Gastroesophageal sphincter (tissue), 4 donors: ENCODE measurements around the gene TSPO. TPM values are rescaled to one million over a fixed set of nuclear protein-coding genes. Genes with fewer than 3 reads are reported as not detected.

Experiments used
- ATAC-seq: fragments of 150-250 bp; one replicate; pipeline ENCODE4 v1.9.1; 2016; ENCODE audit warnings: mild to moderate bottlenecking, moderate library complexity
- H3K27ac ChIP-seq, 4 donors: fragments of 200-600 bp; sonication (generic) in 3 of 4; 1 replicate in 3 of 4; 2 replicates in 1 of 4; pipeline ENCODE4 v1.5.1; 2016 to 2019
- H3K27me3 ChIP-seq: fragments of 200-600 bp; sonication (generic); one replicate; pipeline ENCODE4 v1.5.1; 2019
- H3K36me3 ChIP-seq, 2 donors: fragments of 200-600 bp; sonication (generic); one replicate each; pipeline ENCODE4 v1.5.1; 2019; ENCODE audit warnings: control low read depth in 1 of 2
- H3K4me1 ChIP-seq, 3 donors: fragments of 200-600 bp; sonication (generic); 1 replicate in 2 of 3; 2 replicates in 1 of 3; pipeline ENCODE4 v1.5.1; 2016 to 2019; ENCODE audit warnings: control low read depth in 2 of 3
- H3K4me3 ChIP-seq, 2 donors: fragments of 200-600 bp; sonication (generic); one replicate each; pipeline ENCODE4 v1.5.1; 2019; ENCODE audit warnings: mild to moderate bottlenecking in 1 of 2, moderate library complexity in 1 of 2
- H3K9me3 ChIP-seq, 3 donors: fragments of 200-600 bp; sonication (generic); one replicate each; pipeline ENCODE4 v1.5.1; 2017 to 2019; ENCODE audit warnings: control low read depth in 2 of 3
- EP300 ChIP-seq: sonication (generic); formaldehyde crosslinking; IDR thresholded peaks from one replicate; pipeline ENCODE4 v1.6.1; 2017; ENCODE audit warnings: antibody characterized with exemption, mild to moderate bottlenecking
- POLR2A ChIP-seq, 2 donors: fragments of 450-650 bp; IDR thresholded peaks; one replicate each; pipeline ENCODE4 v1.6.1; 2017; ENCODE audit warnings: antibody characterized with exemption in 2 of 2, mild to moderate bottlenecking in 2 of 2, moderate library complexity in 1 of 2
- POLR2AphosphoS5 ChIP-seq: sonication (generic); formaldehyde crosslinking; IDR thresholded peaks from one replicate; pipeline ENCODE4 v1.6.1; 2017; ENCODE audit warnings: antibody characterized with exemption
- WGBS, 2 donors: methylation state at CpG; one replicate each; pipeline ENCODE4 v1.1.5; 2018; ENCODE audit warnings: low coverage in 1 of 2; 5-methylcytosine and 5-hydroxymethylcytosine counted together
- total RNA-seq, 4 donors: library from RNA; depleted of rRNA; stranded (reverse); fragments of >200 nt; gene quantifications; one replicate each; pipeline ENCODE4 v1.1.0, GENCODE V29; 2016
- TF ChIP-seq, protein P1 (sequence below), 4 experiments: fragments of 200-600 bp in 2 of 4; fragments of 450-650 bp in 2 of 4; sonication (generic) in 1 of 4; IDR thresholded peaks; one replicate each; pipeline ENCODE4 v1.5.1; 2017 to 2019; ENCODE audit warnings: antibody characterized with exemption in 4 of 4, mild to moderate bottlenecking in 2 of 4, moderate library complexity in 2 of 4

The TSPO gene
- total RNA-seq, 4 donors from 2014 or later = 112 to 240 (median 178) TPM

DNA sequence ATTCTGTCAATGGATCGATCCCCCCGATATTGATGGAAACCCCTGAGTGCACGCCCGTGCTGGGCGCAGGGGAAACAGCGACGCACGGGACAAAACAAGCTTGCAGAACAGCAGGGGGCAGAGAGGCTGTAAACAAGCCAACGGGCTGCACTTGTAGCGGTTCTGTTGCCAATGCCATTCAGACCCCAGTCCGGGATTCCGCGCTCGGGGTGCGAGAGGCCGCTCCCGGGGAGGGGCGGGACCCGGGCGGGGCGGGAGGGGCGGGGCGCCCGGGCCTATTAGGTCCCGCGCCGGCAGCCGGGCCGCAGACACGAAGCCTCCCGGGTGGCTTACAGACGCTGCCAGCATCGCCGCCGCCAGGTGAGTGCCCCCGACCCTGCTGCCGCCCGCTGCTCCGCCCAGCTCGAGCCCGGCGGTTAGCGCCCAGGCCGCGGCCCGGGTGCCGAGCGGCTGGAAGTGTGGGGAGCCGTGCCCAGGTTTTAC is 40.9 kb upstream of the TSPO start, which contains the start of gene BIK:
Gene BIK (plus strand): TSS at position 307 of the 483 bp plus-strand sequence. CDS start 13,273 bp downstream, outside the sequence.
- Histone ChIP-seq H3K27ac (peak within 1 kb of the TSS in 1 of 4 donors; percentile 19), H3K4me1 (peaks cover 2 to 23% (median 16%) of the 10 kb centered on the region in 3 donors), H3K36me3 (no peaks in the 10 kb centered on the region), H3K9me3 (no peaks in the 10 kb centered on the region), H3K4me3 (peak within 1 kb of the TSS; percentile 26 to 58), H3K27me3 (peaks cover 63% of the 10 kb centered on the region)
- ATAC-seq = peak; percentile 51
- no CpG with 5 or more reads among the region's 49 CpGs for WGBS, 2 donors
- no peak for TF ChIP-seq EP300
- TF ChIP-seq, protein P1, sequence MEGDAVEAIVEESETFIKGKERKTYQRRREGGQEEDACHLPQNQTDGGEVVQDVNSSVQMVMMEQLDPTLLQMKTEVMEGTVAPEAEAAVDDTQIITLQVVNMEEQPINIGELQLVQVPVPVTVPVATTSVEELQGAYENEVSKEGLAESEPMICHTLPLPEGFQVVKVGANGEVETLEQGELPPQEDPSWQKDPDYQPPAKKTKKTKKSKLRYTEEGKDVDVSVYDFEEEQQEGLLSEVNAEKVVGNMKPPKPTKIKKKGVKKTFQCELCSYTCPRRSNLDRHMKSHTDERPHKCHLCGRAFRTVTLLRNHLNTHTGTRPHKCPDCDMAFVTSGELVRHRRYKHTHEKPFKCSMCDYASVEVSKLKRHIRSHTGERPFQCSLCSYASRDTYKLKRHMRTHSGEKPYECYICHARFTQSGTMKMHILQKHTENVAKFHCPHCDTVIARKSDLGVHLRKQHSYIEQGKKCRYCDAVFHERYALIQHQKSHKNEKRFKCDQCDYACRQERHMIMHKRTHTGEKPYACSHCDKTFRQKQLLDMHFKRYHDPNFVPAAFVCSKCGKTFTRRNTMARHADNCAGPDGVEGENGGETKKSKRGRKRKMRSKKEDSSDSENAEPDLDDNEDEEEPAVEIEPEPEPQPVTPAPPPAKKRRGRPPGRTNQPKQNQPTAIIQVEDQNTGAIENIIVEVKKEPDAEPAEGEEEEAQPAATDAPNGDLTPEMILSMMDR (IDR thresholded peaks at IDR 0.05) = peak in 2 of 4 experiments; percentile 6 to 28

DNA sequence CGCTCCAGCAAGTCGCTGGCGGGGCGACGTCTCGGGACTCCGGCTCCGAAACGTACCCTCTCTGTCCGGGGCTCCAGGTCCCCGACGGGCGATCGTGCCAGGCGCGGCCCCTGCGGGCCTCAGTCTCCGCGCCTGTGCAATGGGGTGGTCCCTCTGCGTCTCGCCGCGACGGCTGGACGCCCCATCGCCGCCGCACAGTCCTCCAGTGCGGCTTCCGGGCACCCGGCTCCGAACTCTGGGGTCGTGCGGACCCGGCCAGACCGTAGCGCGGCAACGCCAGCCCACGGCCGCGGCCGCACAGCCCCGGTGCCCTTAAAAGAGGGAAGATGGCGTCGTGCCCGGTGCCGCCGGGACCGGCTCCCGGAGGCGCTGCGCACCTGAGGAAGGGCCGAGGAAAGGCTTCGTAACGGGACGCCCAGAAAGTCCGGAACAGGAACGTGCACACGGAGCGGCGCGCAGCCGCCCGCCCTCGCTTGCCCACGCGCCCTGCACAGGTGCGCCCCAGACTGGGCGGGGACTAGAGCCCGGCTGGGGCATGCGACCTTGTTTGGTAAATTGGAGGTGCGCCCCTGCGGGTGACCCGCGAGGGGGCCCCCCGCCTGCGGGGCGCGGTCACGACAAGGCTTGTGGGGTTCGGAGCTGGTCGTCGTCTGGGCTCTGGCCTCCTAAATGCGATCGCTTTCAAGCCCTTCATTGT is 40.3 kb upstream of the TSPO start:
- H3K27ac ChIP-seq = peak overlapping the region in 1 of 4 donors; percentile 19
- WGBS, 2 donors = no CpG with 5 or more reads among the region's 86 CpGs

DNA sequence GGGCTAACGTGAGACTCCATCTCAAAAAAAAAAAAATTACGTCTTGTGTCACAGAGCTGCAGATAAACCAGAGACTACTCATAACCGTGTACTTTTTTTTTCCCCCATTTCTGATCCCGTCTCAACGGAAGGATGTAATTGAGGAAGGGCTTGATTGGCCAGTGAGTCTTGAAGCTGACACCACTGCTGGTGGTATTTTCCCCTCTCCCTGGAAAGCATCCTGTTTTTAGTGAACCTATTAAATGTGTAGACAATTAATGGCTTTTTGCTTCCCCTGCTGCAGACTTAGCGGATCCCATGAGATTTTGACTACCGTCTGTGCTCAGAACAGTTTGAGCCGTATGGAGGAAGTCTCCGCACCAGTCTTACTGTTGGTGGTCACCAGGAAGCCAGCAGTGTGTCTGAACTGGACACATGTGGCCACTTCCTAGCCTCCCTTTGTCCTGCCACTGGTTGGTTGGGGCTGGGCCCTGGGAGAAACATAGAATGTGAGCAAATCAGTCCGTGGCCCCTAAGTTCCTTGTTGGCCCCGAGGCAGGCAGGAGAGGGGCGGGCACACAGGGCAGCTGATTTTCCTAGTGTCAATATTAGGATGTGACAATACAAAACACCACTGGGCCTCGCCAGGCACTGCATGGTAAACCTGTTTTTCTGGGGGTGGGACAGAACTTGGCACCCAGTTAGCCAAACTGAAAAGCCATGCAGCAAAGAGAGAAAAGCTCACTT is 37.7 kb upstream of the TSPO start:
- TF ChIP-seq, protein P1 (IDR thresholded peaks at IDR 0.05) = no peak
- no peak for TF ChIP-seq POLR2A (IDR thresholded peaks at IDR 0.05)
- no peak for TF ChIP-seq EP300
- TF ChIP-seq POLR2AphosphoS5 = no peak
- no peak overlapping the region for H3K27ac ChIP-seq
- no peaks in the 10 kb centered on the region for H3K9me3 ChIP-seq
- peaks cover 82% of the 10 kb centered on the region for H3K27me3 ChIP-seq
- ATAC-seq = no peak
- H3K4me3 ChIP-seq = no peak overlapping the region
- H3K4me1 ChIP-seq = peaks cover 2 to 23% (median 16%) of the 10 kb centered on the region in 3 donors
- WGBS, 2 donors = 61 to 63% methylated on average over 8 to 11 of the region's 13 CpGs
- H3K36me3 ChIP-seq = no peaks in the 10 kb centered on the region

More for the DNA sequence above, 40.3 kb upstream of the TSPO start:
- peak overlapping the region; percentile 26 to 58 for H3K4me3 ChIP-seq
- H3K27me3 ChIP-seq = peaks cover 69% of the 10 kb centered on the region
- TF ChIP-seq EP300 = no peak
- TF ChIP-seq, protein P1 (IDR thresholded peaks at IDR 0.05) = no peak
- TF ChIP-seq POLR2A (IDR thresholded peaks at IDR 0.05) = no peak
- TF ChIP-seq POLR2AphosphoS5 = no peak
- no peaks in the 10 kb centered on the region for H3K9me3 ChIP-seq
- H3K36me3 ChIP-seq = no peaks in the 10 kb centered on the region
- H3K4me1 ChIP-seq = peaks cover 2 to 23% (median 16%) of the 10 kb centered on the region in 3 donors
- ATAC-seq = peak; percentile 40

DNA sequence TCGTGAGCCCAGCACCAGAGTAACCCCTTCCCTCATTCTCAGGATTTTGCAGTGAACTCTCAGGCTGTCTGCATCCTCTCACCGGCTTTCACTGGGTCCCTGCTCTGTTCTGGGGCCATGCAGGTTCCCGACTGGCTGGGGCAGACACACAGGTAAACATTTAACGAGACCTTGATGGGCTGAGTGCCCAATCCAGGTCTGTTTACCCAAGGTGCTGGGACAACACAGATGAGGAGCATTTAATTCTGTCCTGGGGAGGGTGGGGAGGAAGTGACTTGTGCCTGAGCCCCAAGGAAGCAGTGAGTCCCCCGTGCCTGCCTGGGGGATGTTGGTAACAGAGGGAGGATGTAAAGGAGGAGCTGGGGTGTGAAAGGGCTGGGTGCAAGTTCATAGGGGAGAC is 36.4 kb upstream of the TSPO start:
- WGBS, 2 donors = 29 to 42% methylated on average over 1 to 4 of the region's 5 CpGs
- Histone ChIP-seq H3K27me3 (peaks cover 78% of the 10 kb centered on the region), H3K4me3 (no peak overlapping the region), H3K27ac (no peak overlapping the region), H3K4me1 (peaks cover 2 to 19% (median 15%) of the 10 kb centered on the region in 3 donors), H3K9me3 (no peaks in the 10 kb centered on the region), H3K36me3 (no peaks in the 10 kb centered on the region)
- no peak for ATAC-seq
- TF ChIP-seq POLR2A (IDR thresholded peaks at IDR 0.05) (no peak), POLR2AphosphoS5 (no peak), EP300 (no peak)
- TF ChIP-seq, protein P1 (IDR thresholded peaks at IDR 0.05) = no peak
